ENCODE measurements around the gene JARID2. TPM values are rescaled to one million over a fixed set of nuclear protein-coding genes. Genes with fewer than 3 reads are reported as not detected.
A peak's percentile ranks its signal among the peaks of the same experiment; 100 is the strongest.

The JARID2 gene
- polyA plus RNA-seq: 10.2 to 18.9 TPM (median 11.0 TPM) in 3 replicates
- polyA plus RNA-seq (2011; ENCODE audit: low read depth): 6.7 TPM
- polyA plus RNA-seq (2011; cell fraction: cytosol; rRNA removed): 8.1 and 8.2 TPM in 2 replicates
- polyA plus RNA-seq (2011; cell fraction: nucleus; rRNA removed): 27.9 and 30.7 TPM in 2 replicates
- 8.8 and 18.5 TPM in 2 replicates for polyA plus RNA-seq (2012; ENCODE audit: low replicate concordance)
- polyA minus RNA-seq: 19.5 to 23.1 TPM (median 22.5 TPM) in 3 replicates
- polyA minus RNA-seq (2011; cell fraction: cytosol; rRNA and poly(A)+ RNA removed): 12.3 TPM
- 25.2 and 39.8 TPM in 2 replicates for polyA minus RNA-seq (2011; cell fraction: nucleus; rRNA and poly(A)+ RNA removed)

- Histone ChIP-seq H3K4me3 (ENCODE audit: control insufficient read depth in 2 of 3, extremely low read depth in 1 of 3, insufficient read depth in 2 of 3, low read depth in 1 of 3, low read length in 3 of 3) (peak within 1 kb of the TSS; percentile 78 to 100 (median 94)), H3K4me2 (ENCODE audit: control insufficient read depth, extremely low read depth, insufficient read depth, low read depth, low read length) (peak within 1 kb of the TSS; percentile 85), H3K9ac (ENCODE audit: control insufficient read depth, extremely low read depth, insufficient read depth, low read length) (peak within 1 kb of the TSS; percentile 89), H3K9me1 (ENCODE audit: control insufficient read depth, extremely low read depth, insufficient read depth, low read length) (no peaks in the 10 kb centered on the region), H3K79me2 (ENCODE audit: control insufficient read depth, insufficient read depth, low read length) (peaks cover 40% of the 10 kb centered on the region), H4K20me1 (ENCODE audit: control insufficient read depth, extremely low read depth, insufficient read depth, low read length) (peaks cover 4% of the 10 kb centered on the region), H3K27ac (ENCODE audit: control insufficient read depth, insufficient read depth, low read length) (peak within 1 kb of the TSS; percentile 92), H3K9me3 (ENCODE audit: control insufficient read depth, low read depth, low read length) (no peaks in the 10 kb centered on the region), H3K27me3 (ENCODE audit: control insufficient read depth, extremely low read depth, insufficient read depth, low read length) (no peaks in the 10 kb centered on the region), H2AFZ (ENCODE audit: control insufficient read depth, low read length) (peak within 1 kb of the TSS; percentile 89), H3K4me1 (ENCODE audit: control insufficient read depth, extremely low read depth, insufficient read depth, low read length) (peaks cover 26% of the 10 kb centered on the region), H3K36me3 (ENCODE audit: control insufficient read depth in 2 of 2, extremely low read depth in 1 of 2, insufficient read depth in 2 of 2, low read length in 2 of 2) (no peaks in the 10 kb centered on the region)
- TF ChIP-seq, protein P1, sequence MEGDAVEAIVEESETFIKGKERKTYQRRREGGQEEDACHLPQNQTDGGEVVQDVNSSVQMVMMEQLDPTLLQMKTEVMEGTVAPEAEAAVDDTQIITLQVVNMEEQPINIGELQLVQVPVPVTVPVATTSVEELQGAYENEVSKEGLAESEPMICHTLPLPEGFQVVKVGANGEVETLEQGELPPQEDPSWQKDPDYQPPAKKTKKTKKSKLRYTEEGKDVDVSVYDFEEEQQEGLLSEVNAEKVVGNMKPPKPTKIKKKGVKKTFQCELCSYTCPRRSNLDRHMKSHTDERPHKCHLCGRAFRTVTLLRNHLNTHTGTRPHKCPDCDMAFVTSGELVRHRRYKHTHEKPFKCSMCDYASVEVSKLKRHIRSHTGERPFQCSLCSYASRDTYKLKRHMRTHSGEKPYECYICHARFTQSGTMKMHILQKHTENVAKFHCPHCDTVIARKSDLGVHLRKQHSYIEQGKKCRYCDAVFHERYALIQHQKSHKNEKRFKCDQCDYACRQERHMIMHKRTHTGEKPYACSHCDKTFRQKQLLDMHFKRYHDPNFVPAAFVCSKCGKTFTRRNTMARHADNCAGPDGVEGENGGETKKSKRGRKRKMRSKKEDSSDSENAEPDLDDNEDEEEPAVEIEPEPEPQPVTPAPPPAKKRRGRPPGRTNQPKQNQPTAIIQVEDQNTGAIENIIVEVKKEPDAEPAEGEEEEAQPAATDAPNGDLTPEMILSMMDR (optimal IDR thresholded peaks at IDR 0.05 in 1 of 3, IDR thresholded peaks at IDR 0.05 in 1 of 3, conservative IDR thresholded peaks at IDR 0.05 in 1 of 3; ENCODE audit: extremely low read depth in 1 of 3, insufficient read depth in 2 of 3, low read length in 3 of 3): no peak
- TF ChIP-seq EZH2 (IDR thresholded peaks at IDR 0.05; ENCODE audit: low read length): no peak
- FAIRE-seq: no peak
- dilution Hi-C loops (cut with MboI; ENCODE audit: extremely low pct_ligation_motif_present, low sequenced_read_pairs): no loop called here
- peak; percentile 78 for DNase-seq (ENCODE audit: low read depth, low spot score)
These were observed at the start of gene JARID2 for GRCh38 chr6:15245361-15246216. TSS of gene JARID2 (plus strand) at chr6:15246069. CDS start at chr6:15246540, 471 bp downstream.

DNA sequence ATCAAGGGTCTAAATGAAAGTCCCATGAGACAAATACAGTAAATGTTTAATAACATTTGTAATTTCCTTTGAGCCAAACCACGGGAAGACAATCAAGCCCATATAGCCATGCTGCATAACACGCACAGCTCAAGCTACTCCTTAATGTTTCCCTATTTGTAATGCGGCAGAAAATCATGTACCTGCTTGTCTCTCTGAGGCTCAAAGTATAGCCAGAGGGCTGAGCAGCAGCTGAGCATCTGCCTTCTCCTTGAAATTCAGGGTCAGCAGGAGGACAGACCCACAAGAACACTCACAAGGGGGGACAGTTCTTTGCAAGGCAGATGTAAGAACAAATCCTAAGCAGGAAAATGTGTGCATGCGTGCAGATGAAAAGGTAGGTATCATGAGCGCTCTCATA, 45.8 kb upstream of the JARID2 start:
- Histone ChIP-seq H3K9me1 (ENCODE audit: control insufficient read depth, extremely low read depth, insufficient read depth, low read length) (no peaks in the 10 kb centered on the region), H4K20me1 (ENCODE audit: control insufficient read depth, extremely low read depth, insufficient read depth, low read length) (no peaks in the 10 kb centered on the region), H3K79me2 (ENCODE audit: control insufficient read depth, insufficient read depth, low read length) (no peaks in the 10 kb centered on the region), H3K9me3 (ENCODE audit: control insufficient read depth, low read depth, low read length) (no peaks in the 10 kb centered on the region), H3K9ac (ENCODE audit: control insufficient read depth, extremely low read depth, insufficient read depth, low read length) (no peak overlapping the region), H2AFZ (ENCODE audit: control insufficient read depth, low read length) (peak overlapping the region; percentile 39), H3K4me1 (ENCODE audit: control insufficient read depth, extremely low read depth, insufficient read depth, low read length) (peaks cover 8% of the 10 kb centered on the region), H3K4me3 (ENCODE audit: control insufficient read depth in 2 of 3, extremely low read depth in 1 of 3, insufficient read depth in 2 of 3, low read depth in 1 of 3, low read length in 3 of 3) (no peak overlapping the region), H3K27ac (ENCODE audit: control insufficient read depth, insufficient read depth, low read length) (no peak overlapping the region), H3K27me3 (ENCODE audit: control insufficient read depth, extremely low read depth, insufficient read depth, low read length) (no peaks in the 10 kb centered on the region), H3K4me2 (ENCODE audit: control insufficient read depth, extremely low read depth, insufficient read depth, low read depth, low read length) (peak overlapping the region; percentile 39), H3K36me3 (ENCODE audit: control insufficient read depth in 2 of 2, extremely low read depth in 1 of 2, insufficient read depth in 2 of 2, low read length in 2 of 2) (no peaks in the 10 kb centered on the region)
- FAIRE-seq (peak; percentile 60), DNase-seq (ENCODE audit: low read depth, low spot score) (peak; percentile 32)
- dilution Hi-C loops (cut with MboI; ENCODE audit: extremely low pct_ligation_motif_present, low sequenced_read_pairs): no loop called here
- TF ChIP-seq, protein P1 (optimal IDR thresholded peaks at IDR 0.05 in 1 of 3, IDR thresholded peaks at IDR 0.05 in 1 of 3, conservative IDR thresholded peaks at IDR 0.05 in 1 of 3; ENCODE audit: extremely low read depth in 1 of 3, insufficient read depth in 2 of 3, low read length in 3 of 3): no peak
- no peak for TF ChIP-seq EZH2 (IDR thresholded peaks at IDR 0.05; ENCODE audit: low read length)

Measured in keratinocyte (primary cell).